ENCODE measurements around the gene SORCS2.
"Not testable (repeated sequence)": the region's sequence is repeated elsewhere in the genome, so short reads cannot be mapped to it uniquely, and the experiment has no call there.

SORCS2 gene

DNA sequence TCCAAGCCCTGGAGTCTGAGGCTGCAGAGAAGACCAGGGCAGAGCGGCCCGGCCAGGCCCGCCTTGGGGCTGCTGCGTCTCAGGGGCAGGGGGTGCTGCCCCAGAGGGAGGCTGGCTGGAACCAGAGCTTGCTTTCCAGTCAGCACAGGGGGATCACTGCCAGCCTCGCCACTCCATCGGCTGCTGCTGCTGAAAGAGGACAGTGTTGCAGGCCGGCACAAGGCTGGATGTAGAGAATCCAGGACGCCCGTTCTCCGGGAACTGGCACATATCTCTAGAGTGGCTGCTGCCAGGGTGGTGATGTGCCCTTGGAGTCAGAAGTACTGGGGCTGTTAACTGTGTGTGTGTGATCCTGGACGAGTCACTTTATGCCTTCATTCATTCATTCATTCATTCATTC lies 31.9 kb upstream of the SORCS2 start:
- no peak for DNase-seq

DNA sequence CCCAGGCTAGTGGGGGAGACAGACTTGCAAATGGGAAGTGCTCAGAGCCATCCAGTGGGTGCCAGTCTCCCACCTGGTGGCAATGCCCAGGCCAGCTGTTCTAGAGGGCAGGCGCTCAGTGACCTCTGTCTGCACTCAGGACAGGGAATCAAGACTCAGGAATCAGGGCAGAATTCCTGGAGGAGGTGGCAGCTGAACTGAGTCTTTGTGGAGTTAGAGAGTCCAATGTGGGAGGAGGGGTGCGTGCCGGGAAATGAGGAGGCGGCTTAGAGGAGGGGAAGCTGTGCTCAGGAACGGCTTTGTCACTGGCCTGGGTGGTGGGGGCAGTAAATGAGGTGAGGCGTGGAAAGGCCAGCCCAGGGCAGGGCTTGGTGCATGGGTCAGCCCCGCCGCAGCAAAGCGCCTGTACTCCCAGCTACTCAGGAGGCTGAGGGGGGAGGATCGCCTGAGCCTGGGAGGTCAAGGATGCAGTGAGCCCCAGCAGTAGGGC lies 31.3 kb upstream of the SORCS2 start:
- DNase-seq = no peak

DNA sequence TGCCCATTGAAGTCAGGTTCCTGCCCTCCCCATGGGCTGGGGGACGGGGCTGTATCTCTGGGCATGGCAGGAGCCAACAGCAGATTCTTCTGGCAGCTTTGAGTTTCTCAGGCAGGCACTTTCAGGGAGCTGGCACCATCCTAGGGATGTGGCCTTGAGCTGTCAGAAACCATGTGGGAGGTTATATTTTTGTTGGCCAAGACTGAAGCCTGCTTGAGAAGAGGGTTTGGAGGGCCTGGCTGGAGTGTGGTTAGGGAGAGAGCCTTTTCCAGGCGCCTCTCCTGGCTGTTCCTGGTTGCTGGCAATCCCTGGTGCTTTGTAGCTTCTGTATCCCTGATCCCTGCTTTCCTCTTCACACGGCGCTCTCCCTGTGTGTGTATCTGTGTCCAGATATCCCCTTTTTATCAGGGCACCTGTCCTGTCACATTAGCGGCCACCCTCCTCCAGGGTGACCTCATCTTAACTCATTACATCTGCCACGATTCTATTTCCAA lies 30.6 kb upstream of the SORCS2 start:
- DNase-seq = peak; percentile 42

DNA sequence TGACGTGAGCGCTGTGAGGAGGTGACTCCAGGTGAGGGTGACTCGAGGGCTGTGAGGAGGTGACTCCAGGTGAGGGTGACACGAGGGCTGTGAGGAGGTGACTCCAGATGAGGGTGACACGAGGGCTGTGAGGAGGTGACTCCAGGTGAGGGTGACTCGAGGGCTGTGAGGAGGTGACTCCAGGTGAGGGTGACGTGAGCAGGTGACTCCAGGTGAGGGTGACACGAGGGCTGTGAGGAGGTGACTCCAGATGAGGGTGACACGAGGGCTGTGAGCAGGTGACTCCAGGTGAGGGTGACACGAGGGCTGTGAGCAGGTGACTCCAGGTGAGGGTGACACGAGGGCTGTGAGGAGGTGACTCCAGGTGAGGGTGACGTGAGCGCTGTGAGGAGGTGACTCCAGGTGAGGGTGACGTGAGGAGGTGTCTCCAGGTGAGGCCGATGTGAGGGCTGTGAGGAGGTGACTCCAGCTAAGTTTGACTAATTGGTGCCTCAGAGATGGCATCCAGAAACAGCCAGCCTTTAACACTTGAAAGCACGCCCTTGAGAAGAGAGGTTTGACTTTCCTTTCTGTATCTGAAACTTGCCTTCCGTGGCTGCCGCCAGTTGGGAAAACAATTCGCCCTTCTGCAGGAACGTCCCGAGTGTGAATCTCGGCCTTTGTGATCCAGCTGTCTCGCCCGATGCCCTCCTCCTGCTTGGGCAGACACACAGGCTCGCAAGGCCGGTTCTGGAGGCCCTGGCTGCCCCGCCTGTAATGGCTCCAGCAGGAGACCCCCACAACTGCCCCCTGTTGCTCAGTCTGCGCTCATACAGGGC lies 27.1 kb upstream of the SORCS2 start:
- not testable (repeated sequence) for DNase-seq

DNA sequence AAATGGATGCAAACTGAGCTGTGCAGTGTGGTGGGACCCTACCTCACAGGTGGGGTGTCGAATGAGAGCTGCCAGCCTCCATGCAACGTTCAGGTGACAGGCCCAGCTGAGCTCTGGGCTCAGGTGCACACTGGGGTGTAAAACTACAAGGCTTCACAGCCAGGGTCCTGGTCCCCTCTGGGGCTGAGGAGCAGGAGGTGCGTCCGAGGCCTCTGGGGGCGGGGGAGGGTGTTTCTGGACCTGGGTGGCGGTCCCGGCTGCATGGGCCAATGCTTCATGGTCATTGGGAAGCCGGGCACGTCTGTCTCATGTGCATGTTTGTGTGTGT lies 26.5 kb upstream of the SORCS2 start:
- no peak for DNase-seq

DNA sequence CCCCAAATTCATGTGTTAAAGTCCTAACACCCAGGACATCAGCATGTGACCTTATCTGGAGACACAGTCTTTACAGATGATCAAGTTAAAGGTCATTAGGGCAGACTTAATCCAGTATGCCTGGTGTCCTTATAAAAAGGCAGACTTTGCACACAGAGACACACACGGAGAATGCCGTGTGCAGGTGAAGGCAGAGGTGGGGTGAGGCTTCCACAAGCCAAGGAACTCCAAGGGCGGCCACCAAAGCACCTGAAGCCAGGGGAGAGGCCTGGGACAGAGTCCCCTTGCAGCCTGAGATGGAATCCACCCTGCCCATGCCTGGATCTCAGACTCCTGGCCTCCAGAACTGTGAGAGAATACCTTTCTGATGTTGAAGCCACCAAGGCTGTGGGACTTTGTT lies 26.1 kb upstream of the SORCS2 start:
- DNase-seq = no peak

DNA sequence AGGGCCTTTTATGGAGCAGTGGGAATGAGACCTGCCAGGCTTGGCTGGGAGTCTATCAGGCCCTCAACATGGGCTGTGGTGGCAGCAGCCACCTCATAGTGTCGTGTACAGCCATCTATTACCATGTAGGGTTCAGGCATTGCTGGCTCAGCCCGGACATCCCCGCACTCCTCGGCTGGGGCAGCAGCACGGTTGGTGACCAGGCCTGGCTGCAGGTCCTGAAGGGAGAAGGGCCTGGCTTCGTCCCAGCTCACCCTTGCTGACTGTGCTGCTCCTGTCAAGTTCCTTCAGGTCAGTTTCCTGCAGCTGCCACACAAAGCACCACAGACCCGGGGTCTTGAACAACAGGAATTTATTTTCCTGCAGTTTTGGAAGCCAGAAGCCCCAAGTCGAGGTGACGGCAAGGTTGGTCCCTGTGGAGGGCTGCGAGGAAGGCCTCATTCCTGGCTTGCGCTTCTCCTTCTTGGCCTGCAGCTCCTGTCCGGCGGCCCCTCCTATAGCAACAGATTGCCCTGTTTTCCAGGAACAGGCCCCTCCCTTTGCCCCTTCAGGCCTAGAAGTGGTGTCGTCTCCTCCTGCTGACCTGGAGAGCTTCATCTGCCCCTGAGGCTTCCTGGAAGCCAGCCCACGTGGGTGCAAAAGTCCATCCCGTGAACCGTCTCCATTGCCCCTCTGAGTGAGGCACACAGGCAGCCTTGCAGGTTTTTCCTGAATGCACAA lies 25.2 kb upstream of the SORCS2 start:
- DNase-seq = no peak

DNA sequence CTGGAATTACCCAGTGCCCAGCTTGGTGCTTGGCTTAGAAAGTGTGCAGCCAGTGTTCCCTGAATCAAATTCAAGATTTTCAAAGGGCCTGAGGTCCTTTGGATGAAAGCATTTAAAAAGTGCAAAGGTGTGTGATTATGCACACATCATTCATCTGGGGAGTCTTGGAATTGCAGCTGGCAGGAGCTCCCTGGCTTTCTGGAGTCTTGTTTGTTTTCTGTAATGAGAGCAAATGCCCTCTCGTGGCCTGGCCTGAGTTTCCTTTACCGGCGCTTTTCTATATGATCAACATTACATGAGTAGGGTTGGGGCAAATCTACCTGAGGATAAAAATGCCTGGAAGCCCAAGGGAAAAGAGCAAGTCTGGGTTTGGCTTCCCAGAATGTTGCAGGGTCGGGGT lies 24.6 kb upstream of the SORCS2 start:
- no peak for DNase-seq

DNA sequence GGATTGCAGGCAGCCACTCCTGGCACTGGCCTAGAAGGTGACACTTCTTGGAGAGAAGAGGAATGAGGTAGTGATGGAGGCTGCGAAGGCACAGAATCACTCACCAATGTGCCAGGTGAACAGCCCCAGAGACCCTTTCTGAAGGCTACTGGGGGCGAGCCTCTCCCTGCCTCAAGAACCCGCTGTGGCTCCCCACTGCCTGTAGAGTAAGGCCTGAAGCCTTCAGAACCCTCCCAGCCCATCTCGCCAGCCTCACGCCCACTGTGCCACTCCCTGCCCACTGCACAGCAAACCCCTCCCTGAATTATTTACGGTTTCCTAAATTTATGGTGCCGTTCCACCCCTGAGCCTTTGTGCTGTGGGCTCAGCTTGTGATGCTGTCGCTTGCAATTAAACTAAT lies 24.2 kb upstream of the SORCS2 start:
- no peak for DNase-seq

DNA sequence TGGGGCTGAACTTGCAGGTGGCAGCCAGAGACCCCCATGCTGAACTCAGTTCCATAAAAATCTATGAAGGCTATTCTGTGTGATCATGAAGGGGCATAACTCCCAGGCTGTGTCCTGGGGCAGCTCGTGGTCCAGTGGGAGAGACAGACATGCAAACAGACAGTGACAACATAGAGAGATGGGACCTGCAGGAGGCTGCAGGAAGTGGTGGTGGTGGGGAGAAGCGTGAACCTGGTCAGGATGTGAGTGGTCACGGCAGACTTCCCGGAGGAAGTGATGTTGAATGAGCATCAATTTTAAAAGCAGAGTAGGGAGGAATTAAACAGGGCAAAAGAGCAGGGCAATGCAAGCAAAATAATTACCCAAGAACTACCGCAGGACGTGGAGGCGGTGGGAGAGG lies 23.2 kb upstream of the SORCS2 start:
- no peak for DNase-seq

DNA sequence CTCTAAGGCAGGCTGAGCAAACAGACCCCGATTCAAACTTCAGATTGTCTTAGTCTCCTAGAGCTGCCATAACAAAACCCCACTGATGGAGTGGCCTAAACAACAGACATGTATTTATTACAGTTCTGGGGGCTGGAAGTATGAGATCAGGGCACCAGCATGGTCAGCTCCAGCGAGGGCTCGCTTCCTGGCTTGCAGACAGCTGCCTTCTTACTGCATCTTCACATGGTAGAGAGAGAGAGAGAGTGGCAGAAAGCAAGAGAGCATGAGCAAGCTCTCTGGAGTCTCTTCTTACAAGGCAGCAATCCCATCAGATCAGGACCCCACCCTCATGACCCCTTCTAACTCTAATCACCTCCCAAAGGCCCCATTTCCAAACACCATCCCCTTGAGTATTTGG lies 22.3 kb upstream of the SORCS2 start:
- DNase-seq = no peak

DNA sequence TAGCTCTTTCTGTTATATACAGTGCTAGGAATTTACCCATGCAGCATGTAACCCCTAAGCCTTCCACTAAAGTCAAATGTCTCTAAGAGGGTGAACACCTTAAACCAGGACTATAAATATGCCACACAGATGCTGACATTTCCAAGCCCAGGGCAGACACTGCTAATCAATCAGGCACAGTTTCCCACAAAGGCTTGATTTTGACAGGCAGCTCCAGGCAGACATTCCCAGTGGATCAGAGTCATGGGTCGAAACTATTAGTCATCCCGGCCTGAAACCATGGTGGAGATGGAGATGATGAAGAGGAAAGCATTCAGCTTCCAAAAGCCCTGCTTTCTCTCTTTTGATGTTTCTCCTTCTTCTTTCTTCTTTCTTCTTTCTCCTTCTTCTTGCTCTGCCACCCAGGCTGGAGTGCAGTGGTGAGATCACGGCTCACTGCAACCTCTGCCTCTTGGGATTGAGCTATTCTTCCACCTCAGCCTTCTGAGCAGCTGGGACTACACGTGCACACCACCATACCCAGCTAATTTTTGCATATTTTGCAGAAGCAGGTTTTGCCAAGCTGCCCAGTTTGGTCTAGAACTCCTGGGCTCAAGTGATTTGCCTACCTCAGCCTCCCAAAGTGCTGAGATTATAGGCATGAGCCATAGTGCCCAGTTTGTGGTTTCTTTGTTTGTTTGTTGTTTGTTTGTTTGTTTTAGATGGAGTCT lies 21.0 kb upstream of the SORCS2 start:
- no peak for DNase-seq

DNA sequence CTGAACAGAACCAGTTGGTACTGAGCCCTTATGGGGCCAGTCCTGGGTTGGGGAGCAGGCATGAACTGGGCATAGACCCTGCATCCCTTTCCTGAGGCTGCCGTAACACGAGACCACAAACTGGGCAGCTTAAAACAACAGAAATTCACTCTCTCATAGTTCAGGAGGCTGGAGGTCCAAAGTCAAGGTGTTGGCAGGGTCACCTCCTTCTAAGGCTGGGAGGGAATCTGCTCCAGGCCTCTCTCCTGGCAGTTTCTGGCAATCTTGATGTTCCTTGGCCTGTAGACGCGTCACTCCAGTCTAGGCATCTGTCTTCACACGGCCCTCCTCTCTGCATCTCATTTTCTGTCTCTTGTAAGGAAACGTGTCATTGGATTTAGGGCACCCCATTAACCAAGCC lies 19.8 kb upstream of the SORCS2 start:
- no peak for DNase-seq

DNA sequence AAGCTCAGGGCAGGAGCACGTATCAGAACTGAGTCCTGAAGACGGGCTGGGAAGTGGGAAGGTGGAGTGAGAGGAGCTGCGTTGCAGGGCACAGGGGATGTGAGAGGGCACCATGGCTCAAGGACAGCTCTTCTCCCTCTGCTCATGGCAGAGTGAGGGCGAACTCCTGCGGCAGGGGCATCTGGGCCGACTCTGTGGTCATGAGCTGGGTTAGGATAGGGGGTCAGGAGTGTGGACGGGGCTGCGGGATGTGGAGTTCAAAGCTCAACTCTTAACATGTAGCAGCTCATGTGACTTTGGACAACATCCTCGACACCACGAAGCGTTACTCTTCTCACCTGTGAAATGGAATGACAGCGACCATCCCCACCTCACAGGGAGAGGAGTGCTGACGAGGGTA lies 19.4 kb upstream of the SORCS2 start:
- DNase-seq = no peak

DNA sequence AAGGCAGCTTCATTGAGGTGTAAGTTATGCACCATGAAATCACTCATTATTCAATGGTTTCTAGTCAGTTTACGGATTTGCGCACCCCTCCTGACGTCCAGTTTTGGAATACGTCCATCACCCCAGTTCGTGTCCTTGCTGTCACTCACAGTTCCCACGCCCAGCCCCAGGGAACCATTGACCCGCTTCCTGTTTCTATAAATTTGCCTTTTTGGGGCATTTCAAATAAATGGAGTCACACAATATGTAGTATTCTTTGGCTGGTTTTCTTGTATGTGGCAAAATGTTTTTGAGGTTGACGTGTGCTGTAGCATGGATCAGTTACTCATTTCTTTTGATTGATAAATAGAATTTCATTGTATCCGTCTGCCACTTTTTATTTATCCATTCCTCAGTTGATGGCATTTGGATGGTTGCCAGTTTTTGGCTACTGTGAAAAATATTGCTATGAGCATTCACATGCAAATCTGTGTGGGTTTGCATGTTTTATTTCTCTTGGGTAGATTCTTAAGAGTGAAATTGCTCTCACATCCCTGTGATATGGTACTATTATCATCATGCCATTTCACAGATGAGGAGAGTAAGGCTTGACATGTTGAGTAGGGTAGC lies 18.4 kb upstream of the SORCS2 start:
- DNase-seq = no peak

DNA sequence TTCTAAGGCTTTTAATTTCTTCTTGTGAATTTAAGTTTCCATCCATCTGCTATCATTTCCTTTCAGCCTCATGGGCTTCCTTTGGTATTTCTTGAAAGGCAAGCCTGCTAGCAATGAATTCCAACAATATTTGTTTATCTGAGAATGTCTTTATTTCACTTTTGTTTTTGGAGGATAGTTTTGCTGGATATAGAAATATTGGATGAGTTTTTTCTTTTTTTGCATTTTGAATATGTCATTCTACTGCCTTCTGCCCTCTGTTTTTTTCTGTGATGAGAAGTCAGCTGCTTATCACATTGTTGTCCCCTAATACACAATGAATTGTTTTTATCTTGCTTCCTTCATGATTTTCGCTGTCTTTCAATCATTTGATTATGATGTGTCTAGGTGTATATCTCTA lies 13.2 kb upstream of the SORCS2 start:
- no peak for DNase-seq

DNA sequence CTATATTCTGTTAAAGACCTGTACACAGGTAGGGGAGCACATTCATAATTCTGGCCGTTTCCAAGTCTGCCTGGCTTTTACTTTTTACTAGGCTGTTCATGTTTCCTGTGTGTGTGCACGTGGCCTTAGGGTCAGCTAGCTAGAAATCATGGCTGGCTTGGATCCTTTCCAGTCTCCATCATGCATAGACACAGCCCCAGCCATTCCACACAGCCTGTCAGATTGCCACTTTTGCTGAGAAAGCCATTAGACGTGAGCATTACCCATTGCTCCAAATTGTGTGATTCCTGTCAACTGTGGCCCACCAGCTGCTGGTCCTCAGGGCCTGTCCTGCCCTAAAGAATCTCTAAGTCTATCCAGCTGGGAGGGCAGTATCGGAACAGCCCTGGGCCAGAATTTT lies 11.4 kb upstream of the SORCS2 start:
- DNase-seq = no peak

DNA sequence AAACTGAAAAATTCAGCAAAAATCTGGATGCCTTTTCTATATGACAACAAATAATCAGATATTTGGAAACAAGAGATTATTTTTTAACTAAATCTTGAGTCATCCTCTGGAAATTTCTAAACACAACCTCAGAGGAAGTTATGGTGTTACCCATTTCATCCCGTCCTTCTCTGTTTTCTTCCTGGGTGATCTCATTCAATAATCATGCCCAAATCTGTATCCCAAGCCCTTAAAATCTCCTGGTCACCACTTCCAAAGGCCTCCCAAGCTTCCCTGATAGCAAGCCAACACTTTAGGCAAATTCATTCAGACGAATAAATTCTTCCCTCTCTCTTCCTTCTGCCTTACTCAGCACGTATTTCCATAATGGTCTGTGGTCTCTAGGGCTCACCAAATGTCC lies 9.7 kb upstream of the SORCS2 start:
- no peak for DNase-seq

DNA sequence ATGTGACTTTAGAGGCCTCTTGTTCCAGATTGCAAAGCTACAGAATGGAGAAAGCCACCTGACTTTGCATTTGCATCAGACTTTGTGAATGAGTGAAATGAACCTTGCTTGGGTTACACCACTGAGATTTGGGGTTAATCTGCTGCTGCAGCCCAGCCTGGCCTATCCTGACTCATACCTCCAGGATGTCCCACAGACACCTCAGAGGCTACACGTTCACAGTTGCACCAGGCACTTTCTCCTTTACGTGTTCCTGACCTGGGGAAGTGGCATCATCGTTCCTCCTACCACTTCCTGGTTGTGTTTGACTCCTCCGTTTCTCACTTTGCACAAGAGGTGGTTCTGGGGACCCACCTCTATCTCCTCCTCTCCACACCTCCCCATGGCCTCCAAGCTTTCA lies 9.2 kb upstream of the SORCS2 start:
- DNase-seq = no peak

DNA sequence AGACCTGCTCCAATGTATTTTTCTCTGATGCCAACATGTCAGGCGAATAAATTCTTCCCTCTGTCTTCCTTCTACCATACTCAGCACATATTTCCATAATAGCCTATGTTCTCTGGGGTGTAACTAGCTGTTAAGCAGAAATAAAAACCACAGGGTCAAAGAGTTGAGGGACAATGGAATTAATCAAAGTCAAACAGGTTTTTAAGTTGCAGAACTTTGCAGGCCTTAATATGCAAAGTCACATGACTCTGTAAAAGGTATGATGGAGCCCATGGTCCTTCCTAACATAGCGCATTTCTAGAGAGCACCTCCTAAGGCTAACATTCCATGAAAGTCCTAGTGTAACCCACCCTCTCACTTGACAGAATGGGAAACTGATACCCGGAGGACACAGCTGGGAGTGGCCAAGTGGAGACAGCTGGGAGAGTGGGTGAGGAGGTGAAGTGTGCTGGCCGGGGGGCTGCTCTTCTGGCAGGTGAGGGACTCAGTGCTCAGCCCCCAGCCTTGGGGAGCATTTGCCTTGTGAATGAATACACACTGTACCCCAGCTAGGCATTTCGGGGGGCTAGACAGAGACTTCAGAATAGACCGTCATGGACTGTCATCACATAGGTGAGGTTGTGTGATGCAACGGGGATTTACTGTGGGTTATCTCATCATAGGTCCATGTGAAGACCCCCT lies 8.4 kb upstream of the SORCS2 start:
- DNase-seq = no peak

DNA sequence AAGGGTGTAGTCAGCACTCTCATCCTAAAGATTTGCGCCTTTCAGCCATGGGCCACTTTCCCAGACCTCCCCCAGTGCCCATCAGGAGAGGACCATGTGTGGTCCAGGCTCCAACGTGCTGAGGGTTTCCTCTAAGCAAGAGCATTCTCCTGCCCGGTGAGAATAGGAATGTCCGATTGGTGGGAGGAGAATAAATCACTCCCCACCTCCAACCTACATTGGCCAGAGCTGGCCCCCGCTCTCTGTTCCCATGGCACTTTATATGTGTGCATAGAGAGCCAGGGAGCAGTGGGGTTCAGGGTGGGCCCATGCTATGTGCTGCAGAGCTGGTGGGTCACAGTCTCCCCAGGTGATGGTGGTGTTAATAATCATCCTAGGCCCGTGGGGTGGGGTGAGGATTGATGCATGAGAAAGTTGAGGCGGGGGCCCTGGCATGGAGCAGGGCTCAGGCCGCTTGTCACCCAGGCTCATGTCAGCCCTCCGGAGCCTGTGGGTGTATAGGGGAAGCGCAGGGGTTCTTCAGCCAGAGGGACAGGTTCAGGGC lies 6.8 kb upstream of the SORCS2 start:
- no peak for DNase-seq

DNA sequence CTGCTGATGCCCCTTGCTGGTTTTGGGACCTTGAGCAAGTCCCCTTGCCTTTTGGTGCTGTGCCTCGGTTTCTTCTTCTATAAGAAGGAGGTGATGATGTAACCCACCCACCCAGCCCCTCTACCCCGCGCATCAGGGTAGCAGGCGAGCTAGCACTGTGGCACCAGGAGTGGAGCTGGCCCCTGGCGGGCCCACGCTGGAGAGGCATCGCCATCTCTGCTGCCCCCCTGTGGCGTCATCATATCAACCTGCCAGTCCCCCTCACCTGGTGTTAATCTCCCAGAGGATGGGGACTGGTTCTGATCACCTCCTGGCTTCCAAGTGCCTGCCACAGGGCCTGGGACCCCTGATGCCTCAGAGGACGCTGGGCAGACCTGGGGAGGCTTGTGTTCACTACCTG lies 6.3 kb upstream of the SORCS2 start:
- DNase-seq = no peak
